Sigmoid colon (tissue), 4 donors: Measurements from ENCODE around the gene SLC25A33.

Experiments used
- CTCF ChIP-seq, 4 experiments: fragments of 450-650 bp in 3 of 4; fragments of 200-600 bp in 1 of 4; IDR thresholded peaks; one replicate each; pipeline ENCODE4 v1.5.1; 2016 to 2019; ENCODE audit warnings: antibody characterized with exemption in 4 of 4, mild to moderate bottlenecking in 3 of 4, moderate library complexity in 2 of 4
- EP300 ChIP-seq, 4 donors: sonication (generic); formaldehyde crosslinking; IDR thresholded peaks; one replicate each; pipeline ENCODE4 v1.6.1; 2017; ENCODE audit warnings: antibody characterized with exemption in 4 of 4
- POLR2A ChIP-seq, 2 donors: fragments of 450-650 bp; IDR thresholded peaks; one replicate each; pipeline ENCODE4 v1.6.1; 2016; ENCODE audit warnings: antibody characterized with exemption in 2 of 2, mild to moderate bottlenecking in 2 of 2, moderate library complexity in 2 of 2
- POLR2AphosphoS5 ChIP-seq, 4 donors: sonication (generic); formaldehyde crosslinking; IDR thresholded peaks; one replicate each; pipeline ENCODE4 v1.6.1; 2017; ENCODE audit warnings: antibody characterized with exemption in 4 of 4

GRCh38 chr1:9610548-9610947, 71.3 kb downstream of the SLC25A33 start:
- TF ChIP-seq EP300 (IDR thresholded peaks at IDR 0.05) (no peak), CTCF (IDR thresholded peaks at IDR 0.05) (no peak), POLR2A (IDR thresholded peaks at IDR 0.05) (no peak), POLR2AphosphoS5 (IDR thresholded peaks at IDR 0.05) (no peak)
